Common myeloid progenitor, CD34-positive (primary cell): ENCODE data around the gene TGFA.

ENCODE experiments used
- CTCF ChIA-PET: fragments of 350-600 bp; sonication (Branson Sonifier 250); formaldehyde crosslinking; loops from one replicate; lab custom pipeline; 2021; ENCODE audit warnings: antibody characterized with exemption; lab: Charles Lee
- POLR2A ChIA-PET: fragments of 350-600 bp; sonication (Branson Sonifier 250); formaldehyde crosslinking; loops from one replicate; lab custom pipeline; 2021; ENCODE audit warnings: antibody characterized with exemption; lab: Charles Lee
- DNase-seq, 3 donors: peaks; one replicate each; pipeline versions ENCODE4 v3.0.0 to v3.0.0-alpha.2; 2013
- H3K27ac ChIP-seq, 2 experiments: 1 replicate in 1 of 2; 2 replicates in 1 of 2; pipeline ENCODE4 v1.7.0; 2013; ENCODE audit warnings: inconsistent platforms in 2 of 2, low read length in 2 of 2, mild to moderate bottlenecking in 2 of 2, low read depth in 1 of 2, moderate library complexity in 1 of 2; ENCODE audit not compliant: severe bottlenecking in 2 of 2, insufficient read depth in 1 of 2, poor library complexity in 1 of 2
- H3K27me3 ChIP-seq, 5 experiments: replicated peaks in 2 of 5; 1 replicate in 3 of 5; 2 replicates in 2 of 5; pipeline versions ENCODE4 v1.6.1 to v1.7.0; 2013; ENCODE audit warnings: low read length in 4 of 5, mild to moderate bottlenecking in 2 of 5, moderate library complexity in 2 of 5, inconsistent platforms in 1 of 5; ENCODE audit not compliant: insufficient read depth in 5 of 5, control insufficient read depth in 4 of 5
- H3K36me3 ChIP-seq, 4 experiments: 1 replicate in 2 of 4; 2 replicates in 2 of 4; pipeline versions ENCODE4 v1.6.1 to v1.7.0; 2013; ENCODE audit warnings: low read length in 3 of 4, control low read depth in 1 of 4, mild to moderate bottlenecking in 1 of 4; ENCODE audit not compliant: control insufficient read depth in 4 of 4, insufficient read depth in 4 of 4
- H3K4me1 ChIP-seq, 4 experiments: 1 replicate in 3 of 4; 2 replicates in 1 of 4; pipeline versions ENCODE4 v1.6.1 to v1.7.1; 2013; ENCODE audit warnings: low read length in 3 of 4, mild to moderate bottlenecking in 3 of 4, control low read depth in 1 of 4, inconsistent platforms in 1 of 4, moderate library complexity in 1 of 4; ENCODE audit not compliant: control insufficient read depth in 4 of 4, insufficient read depth in 4 of 4; ENCODE audit errors: control extremely low read depth in 1 of 4
- H3K4me3 ChIP-seq, 7 experiments: 1 replicate in 4 of 7; 2 replicates in 3 of 7; pipeline versions ENCODE4 v1.5.1 to v1.7.0; 2013; ENCODE audit warnings: mild to moderate bottlenecking in 7 of 7, low read length in 6 of 7, moderate library complexity in 6 of 7, inconsistent platforms in 2 of 7, low read depth in 2 of 7, control low read depth in 1 of 7; ENCODE audit not compliant: insufficient read depth in 4 of 7, control insufficient read depth in 1 of 7; ENCODE audit errors: extremely low read depth in 1 of 7
- H3K9me3 ChIP-seq, 5 experiments: 1 replicate in 4 of 5; 2 replicates in 1 of 5; pipeline versions ENCODE4 v1.6.1 to v1.7.1; 2013; ENCODE audit warnings: low read length in 4 of 5, mild to moderate bottlenecking in 2 of 5, inconsistent platforms in 1 of 5, low read depth in 1 of 5, moderate library complexity in 1 of 5; ENCODE audit not compliant: control insufficient read depth in 4 of 5, insufficient read depth in 2 of 5; ENCODE audit errors: control extremely low read depth in 1 of 5
- WGBS: methylation state at CpG from one replicate; pipeline ENCODE4 v1.1.5; 2013; ENCODE audit not compliant: insufficient coverage; 5-methylcytosine and 5-hydroxymethylcytosine counted together

TGFA gene

DNA sequence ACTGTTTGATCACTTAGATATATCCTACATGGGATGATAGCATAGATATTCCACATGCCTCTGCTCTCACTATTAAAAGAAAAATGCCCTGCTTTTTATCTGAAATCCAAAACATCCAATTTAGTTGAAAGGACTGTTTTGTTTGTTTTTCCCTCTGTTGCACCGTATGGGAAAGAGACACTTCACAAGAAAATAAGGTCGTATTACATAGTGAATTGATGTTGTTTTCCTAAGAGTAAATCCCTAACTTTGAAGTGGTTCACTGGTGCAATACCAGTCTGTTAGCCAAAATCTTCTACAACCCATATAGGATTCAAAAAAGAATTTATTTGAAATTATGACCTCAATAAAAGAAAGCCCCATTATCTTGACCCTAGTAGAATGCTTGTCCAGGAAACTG, 18.1 kb downstream of the TGFA start:
- WGBS, result no CpG with 5 or more reads among the region's 2 CpGs
- CTCF ChIA-PET, result no interaction called here
- no peaks in the 10 kb centered on the region for H3K36me3 ChIP-seq

DNA sequence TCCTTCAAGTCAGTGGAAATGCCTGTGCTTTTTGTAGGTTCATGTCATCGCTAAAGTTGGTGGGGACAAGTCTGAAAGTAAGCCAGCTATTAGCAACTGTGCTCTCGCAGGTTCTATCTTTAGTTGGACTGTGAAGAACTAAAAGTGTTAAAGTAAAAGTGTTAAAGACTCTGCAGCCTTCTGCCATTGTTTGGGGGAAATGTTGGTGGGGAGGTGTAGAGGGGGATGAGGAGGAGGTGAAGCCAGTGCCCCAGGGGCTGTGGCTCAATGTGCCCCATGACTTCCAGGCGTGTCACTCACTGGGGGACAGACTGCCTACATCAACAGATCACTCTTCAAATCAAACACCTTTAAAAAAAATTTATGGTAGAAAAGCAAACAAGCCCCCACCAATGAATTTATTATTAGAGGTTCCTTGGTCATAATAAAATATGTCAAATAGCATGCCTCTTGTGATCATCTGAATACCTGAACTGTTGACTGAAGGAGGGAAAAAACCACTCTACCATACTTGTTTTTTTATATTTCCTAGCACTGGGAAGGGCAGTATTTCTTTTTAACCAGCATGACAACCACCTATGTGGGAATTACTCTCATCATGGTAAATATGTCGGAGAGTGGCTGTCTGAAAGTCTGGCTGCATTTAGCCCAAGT, 19.3 kb downstream of the TGFA start:
- H3K36me3 ChIP-seq, result no peaks in the 10 kb centered on the region
- H3K4me1 ChIP-seq, result no peaks in the 10 kb centered on the region
- H3K27me3 ChIP-seq, result no peaks in the 10 kb centered on the region
- no peak overlapping the region for H3K27ac ChIP-seq
- ChIA-PET POLR2A (no interaction called here), CTCF (no interaction called here)
- H3K4me3 ChIP-seq, result no peak overlapping the region
- H3K9me3 ChIP-seq, result peaks cover 0 to 14% (median 5%) of the 10 kb centered on the region in 5 experiments
- 100% methylated on average over 2 of the region's 4 CpGs for WGBS
- DNase-seq, result no peak

More for the DNA sequence above, 18.1 kb downstream of the TGFA start:
- POLR2A ChIA-PET, result no interaction called here
- no peak for DNase-seq
- Histone ChIP-seq H3K4me1 (no peaks in the 10 kb centered on the region), H3K27me3 (no peaks in the 10 kb centered on the region), H3K4me3 (no peak overlapping the region), H3K27ac (no peak overlapping the region), H3K9me3 (peaks cover 0 to 14% (median 5%) of the 10 kb centered on the region in 5 experiments)

- CTCF ChIA-PET, result no interaction called here
- Histone ChIP-seq H3K27me3 (no peaks in the 10 kb centered on the region), H3K27ac (no peak overlapping the region)
These were observed 21.2 kb downstream of the TGFA start for GRCh38 chr2:70532244-70532935.

DNA sequence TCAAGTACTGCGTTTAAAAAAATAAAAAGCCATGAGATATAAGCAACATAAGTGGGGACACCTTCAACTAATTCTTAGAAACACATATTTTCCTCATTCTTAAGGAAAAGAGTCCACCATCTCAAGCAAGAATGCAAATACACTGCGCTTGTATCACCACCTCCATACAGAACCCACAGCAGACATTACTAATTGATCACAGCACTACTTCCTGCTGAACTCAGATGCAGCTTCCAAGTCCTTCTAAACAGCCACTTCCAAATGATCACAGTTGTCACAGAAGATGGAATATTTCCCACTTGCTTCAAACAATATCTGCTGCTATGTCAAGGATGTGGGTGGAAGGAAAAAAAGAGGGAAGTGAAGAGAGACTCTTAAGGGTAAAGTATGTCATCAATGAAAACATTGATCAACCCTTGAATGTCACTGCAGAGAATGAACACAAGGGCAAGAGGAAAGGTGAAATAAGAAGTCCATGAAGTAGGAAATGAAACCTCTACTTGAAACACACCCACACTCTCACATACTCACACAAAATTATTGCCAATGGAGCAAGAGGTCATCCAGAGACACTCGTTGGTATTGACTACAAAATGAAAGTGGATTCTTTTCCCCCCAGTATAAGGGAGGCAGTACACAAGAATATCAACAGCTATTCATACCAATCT, 22.1 kb downstream of the TGFA start:
- no peak for DNase-seq
- CTCF ChIA-PET, result no interaction called here
- Histone ChIP-seq H3K36me3 (no peaks in the 10 kb centered on the region), H3K27me3 (no peaks in the 10 kb centered on the region), H3K9me3 (peaks cover 0 to 5% (median 2%) of the 10 kb centered on the region in 5 experiments), H3K4me1 (no peaks in the 10 kb centered on the region), H3K4me3 (no peak overlapping the region), H3K27ac (no peak overlapping the region)
- POLR2A ChIA-PET, result no interaction called here
- 100% methylated on average over 2 of the region's 3 CpGs for WGBS

More at GRCh38 chr2:70532244-70532935, 21.2 kb downstream of the TGFA start:
- POLR2A ChIA-PET, result no interaction called here
- H3K4me3 ChIP-seq, result no peak overlapping the region
- no peaks in the 10 kb centered on the region for H3K36me3 ChIP-seq
- WGBS, result 92% methylated on average over 2 of the region's 7 CpGs
- no peaks in the 10 kb centered on the region for H3K4me1 ChIP-seq
- DNase-seq, result no peak
- peaks cover 0 to 7% (median 5%) of the 10 kb centered on the region in 5 experiments for H3K9me3 ChIP-seq

GRCh38 chr2:70529610-70530009, 24.0 kb downstream of the TGFA start:
- Histone ChIP-seq H3K27ac (no peak overlapping the region), H3K27me3 (no peaks in the 10 kb centered on the region), H3K9me3 (peaks cover 0 to 2% (median 0%) of the 10 kb centered on the region in 5 experiments), H3K36me3 (no peaks in the 10 kb centered on the region), H3K4me3 (no peak overlapping the region), H3K4me1 (no peaks in the 10 kb centered on the region)
- WGBS, result no CpG with 5 or more reads among the region's 2 CpGs
- ChIA-PET POLR2A (no interaction called here), CTCF (no interaction called here)
- DNase-seq, result no peak

DNA sequence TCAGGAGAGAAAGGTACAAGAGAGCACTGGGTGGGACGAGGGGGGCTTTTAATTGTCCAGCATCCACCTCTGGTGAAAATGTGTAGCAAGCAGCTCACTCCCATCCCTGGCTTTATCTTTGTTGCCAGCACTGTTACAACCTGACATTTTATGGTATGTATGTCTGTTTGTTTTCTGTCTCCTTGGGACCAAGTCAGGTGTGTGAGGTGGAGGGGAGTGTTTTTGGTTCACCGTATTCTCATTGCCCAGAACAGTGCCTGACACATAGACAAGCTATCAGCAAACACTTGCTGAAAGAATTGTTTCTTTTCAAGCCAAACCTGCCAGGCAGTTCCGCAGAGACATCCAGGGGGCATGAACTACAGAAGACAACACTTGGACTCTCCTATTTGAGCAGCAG, 24.7 kb downstream of the TGFA start:
- Histone ChIP-seq H3K36me3 (no peaks in the 10 kb centered on the region), H3K27ac (no peak overlapping the region), H3K4me3 (no peak overlapping the region), H3K9me3 (peaks cover 0 to 2% (median 0%) of the 10 kb centered on the region in 5 experiments), H3K4me1 (peaks cover 0 to 6% (median 1%) of the 10 kb centered on the region in 4 experiments), H3K27me3 (no peaks in the 10 kb centered on the region)
- POLR2A ChIA-PET, result no interaction called here
- 100% methylated on average over 1 of the region's 3 CpGs for WGBS
- no peak for DNase-seq
- CTCF ChIA-PET, result no interaction called here

DNA sequence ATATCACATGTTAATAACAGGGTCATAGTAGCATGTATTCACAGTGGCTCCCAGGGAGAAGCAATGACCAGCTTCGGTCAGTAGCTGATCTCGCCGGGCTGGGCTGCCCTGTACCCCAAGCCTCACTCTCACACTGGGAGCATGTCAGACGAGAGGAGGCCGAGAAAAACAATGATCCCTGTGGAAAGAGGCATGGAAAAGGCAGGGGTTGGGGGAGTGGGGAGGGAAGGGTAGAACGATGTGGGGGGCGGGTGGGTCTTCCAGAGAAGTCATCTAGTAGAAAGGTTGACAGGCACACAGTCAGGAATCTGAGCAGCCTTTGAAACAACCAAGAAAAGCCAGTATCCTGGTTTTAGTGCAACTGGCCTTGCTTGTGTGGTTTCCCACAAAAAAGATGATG, 25.4 kb downstream of the TGFA start:
- Histone ChIP-seq H3K36me3 (no peaks in the 10 kb centered on the region), H3K4me3 (no peak overlapping the region), H3K9me3 (peaks cover 0 to 2% (median 0%) of the 10 kb centered on the region in 5 experiments), H3K27ac (no peak overlapping the region), H3K27me3 (no peaks in the 10 kb centered on the region), H3K4me1 (peaks cover 0 to 12% (median 4%) of the 10 kb centered on the region in 4 experiments)
- WGBS, result 98% methylated on average over 6 of the region's 7 CpGs
- POLR2A ChIA-PET, result no interaction called here
- CTCF ChIA-PET, result interaction anchor here (0.9 kb wide), 1 partner anchor 89 kb away, joined by 3 read pairs; no protein-coding TSS in a partner anchor
- DNase-seq, result no peak
